ENCODE data around the gene TBCCD1.

GRCh38 chr3:186566772-186567071, 417 bp downstream of the TBCCD1 start:
- no peak for TF ChIP-seq POLR2A (IDR thresholded peaks at IDR 0.05)
- no peak for TF ChIP-seq POLR2AphosphoS5 (IDR thresholded peaks at IDR 0.05)
